Liver (tissue), 3 donors: ENCODE data around the gene FIS1.

Source experiments
- CTCF ChIP-seq: fragments of 150-350 bp; IDR thresholded peaks from 2 replicates; pipeline ENCODE4 v1.5.1; 2017; ENCODE audit warnings: improper control_type of control experiment, low read depth, low read length; ENCODE audit not compliant: missing input control
- FOXA2 ChIP-seq: IDR thresholded peaks from 2 replicates; pipeline ENCODE4 v1.6.1; 2016; ENCODE audit warnings: antibody characterized with exemption
- MAX ChIP-seq: IDR thresholded peaks from 2 replicates; pipeline ENCODE4 v1.6.1; 2016; ENCODE audit warnings: antibody characterized with exemption
- NR2F2 ChIP-seq: IDR thresholded peaks from 2 replicates; pipeline ENCODE4 v1.6.1; 2016; ENCODE audit warnings: antibody characterized with exemption
- SP1 ChIP-seq: IDR thresholded peaks from 2 replicates; pipeline ENCODE4 v1.6.1; 2018; ENCODE audit warnings: antibody characterized with exemption, mild to moderate bottlenecking
- TAF1 ChIP-seq: conservative IDR thresholded peaks from 2 replicates; pipeline ENCODE4 v1.6.1; 2016; ENCODE audit warnings: antibody characterized with exemption, mild to moderate bottlenecking
- YY1 ChIP-seq: IDR thresholded peaks from 2 replicates; pipeline ENCODE4 v1.6.1; 2016; ENCODE audit warnings: antibody characterized with exemption, mild to moderate bottlenecking
- ZBTB33 ChIP-seq: IDR thresholded peaks from 2 replicates; pipeline ENCODE4 v1.6.1; 2016; ENCODE audit warnings: antibody characterized with exemption
- donor health status: healthy.
- donor health status: healthy.

GRCh38 chr7:101244375-101245146, at the start of gene FIS1:
- TF ChIP-seq CTCF (peak; percentile 82), YY1 (peak; percentile 91), NR2F2 (peak; percentile 6), SP1 (peak; percentile 50), TAF1 (no peak), MAX (peak; percentile 35), ZBTB33 (no peak), FOXA2 (peak; percentile 54)
